COLO829 (cell line): ENCODE measurements around the gene HSPA4L.

Experiments used
- DNase-seq: peaks from one replicate; pipeline ENCODE4 v3.0.0; 2012; ENCODE audit warnings: low spot score

The HSPA4L gene

GRCh38 chr4:127782275-127783025 is at the start of gene HSPA4L:
Gene HSPA4L (plus strand): TSS chr4:127782322. CDS start chr4:127782551, 229 bp downstream.
- no peak for DNase-seq

- peak; percentile 66 for DNase-seq
Observed at GRCh38 chr4:127732623-127733328, 49.3 kb upstream of the HSPA4L start.

- DNase-seq: no peak
Observed at GRCh38 chr4:127734976-127735375, 47.1 kb upstream of the HSPA4L start.

- DNase-seq: no peak
Observed at GRCh38 chr4:127737295-127737694, 44.8 kb upstream of the HSPA4L start.

GRCh38 chr4:127741247-127741646 is 40.9 kb upstream of the HSPA4L start:
- no peak for DNase-seq

- DNase-seq: no peak
Observed at GRCh38 chr4:127747883-127748282, 34.2 kb upstream of the HSPA4L start.

- DNase-seq: no peak
Observed at GRCh38 chr4:127748957-127749356, 33.2 kb upstream of the HSPA4L start.

GRCh38 chr4:127756906-127757305 is 25.2 kb upstream of the HSPA4L start:
- no peak for DNase-seq

- DNase-seq: no peak
Observed at GRCh38 chr4:127759228-127759820, 22.8 kb upstream of the HSPA4L start.

GRCh38 chr4:127759893-127760292 is 22.2 kb upstream of the HSPA4L start:
- DNase-seq: no peak

- no peak for DNase-seq
Observed at GRCh38 chr4:127771535-127772275, 10.4 kb upstream of the HSPA4L start.

GRCh38 chr4:127772769-127773671 is 9.1 kb upstream of the HSPA4L start:
- DNase-seq: no peak

- DNase-seq: no peak
Observed at GRCh38 chr4:127775843-127776242, 6.3 kb upstream of the HSPA4L start.

- DNase-seq: no peak
Observed at GRCh38 chr4:127776620-127777019, 5.5 kb upstream of the HSPA4L start.

GRCh38 chr4:127777487-127777886 is 4.6 kb upstream of the HSPA4L start:
- DNase-seq: no peak

GRCh38 chr4:127778102-127778501 is 4.0 kb upstream of the HSPA4L start:
- no peak for DNase-seq

GRCh38 chr4:127780598-127780997 is 1.5 kb upstream of the HSPA4L start:
- DNase-seq: no peak

- no peak for DNase-seq
Observed at GRCh38 chr4:127781300-127782024, 660 bp upstream of the HSPA4L start.

GRCh38 chr4:127782025-127782274 is 172 bp upstream of the HSPA4L start:
- peak; percentile 96 for DNase-seq

GRCh38 chr4:127783026-127783769 is 1.1 kb downstream of the HSPA4L start:
- no peak for DNase-seq
